ENCODE results near the gene ALDH1A2.

The ALDH1A2 gene

DNA sequence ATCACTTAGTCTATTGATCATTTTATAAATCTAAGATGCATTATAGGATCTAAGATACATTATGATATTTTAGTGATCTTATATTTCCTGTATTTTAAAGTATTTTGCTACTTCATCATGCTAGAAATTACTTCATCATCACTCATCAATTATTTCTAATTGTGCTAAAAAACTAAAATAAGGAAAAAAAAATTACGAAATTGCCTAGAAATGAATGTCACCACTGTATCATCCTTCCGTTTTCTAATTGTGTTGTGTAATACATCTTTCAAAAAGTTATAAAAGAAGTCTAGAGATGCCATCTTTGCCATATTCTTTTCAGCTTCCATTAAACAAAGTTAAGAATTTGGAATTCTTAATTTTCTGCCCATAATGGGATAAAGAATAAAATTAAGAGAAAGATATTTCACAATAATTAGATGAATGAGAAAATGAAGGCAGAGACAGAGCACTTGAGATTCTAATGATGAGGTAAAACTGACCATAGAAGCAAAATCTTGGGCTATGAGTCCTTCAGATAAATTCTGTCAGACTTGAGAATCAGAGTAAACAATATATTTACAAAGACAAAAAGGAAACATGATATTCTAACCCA lies 48.8 kb downstream of the ALDH1A2 start:
- no peak overlapping the region for H3K4me3 ChIP-seq (ENCODE audit: low read depth, low read length)
- ChIA-PET POLR2A (no interaction called here), CTCF (no interaction called here)
- no peak overlapping the region for H3K27ac ChIP-seq (ENCODE audit: extremely low read depth, low read depth, low read length)
- 0 out of 2 replicates have a peak, but pooled peaks cover 2% of the 10 kb centered on the region for H3K4me1 ChIP-seq (ENCODE audit: control insufficient read depth, insufficient read depth, low read length)
- H3K36me3 ChIP-seq (ENCODE audit: control insufficient read depth in 2 of 2, insufficient read depth in 1 of 2, low read length in 2 of 2), result no peaks in the 10 kb centered on the region
- no peaks in the 10 kb centered on the region for H3K9me3 ChIP-seq (ENCODE audit: control insufficient read depth, insufficient read depth, low read depth, low read length)
- TF ChIP-seq ZNF202 (tag by site-specific recombination; IDR thresholded peaks at IDR 0.05; ENCODE audit: borderline replicate concordance) (no peak), ZNF792 (tag by site-specific recombination; IDR thresholded peaks at IDR 0.05) (no peak), ZFP41 (tag by site-specific recombination; IDR thresholded peaks at IDR 0.05; ENCODE audit: borderline replicate concordance) (no peak), TCF7L2 (IDR thresholded peaks at IDR 0.05; ENCODE audit: borderline replicate concordance, low read depth, low read length) (no peak), KLF8 (tag by site-specific recombination; IDR thresholded peaks at IDR 0.05) (no peak), ZNF266 (tag by site-specific recombination; IDR thresholded peaks at IDR 0.05; ENCODE audit: low read depth) (no peak), ATF2 (tag by site-specific recombination; IDR thresholded peaks at IDR 0.05; ENCODE audit: low read depth) (no peak), ZNF350 (tag by site-specific recombination; IDR thresholded peaks at IDR 0.05) (no peak), ZNF658 (tag by site-specific recombination; IDR thresholded peaks at IDR 0.05) (no peak), ZFHX2 (tag by site-specific recombination; conservative IDR thresholded peaks at IDR 0.05) (no peak), ZNF184 (tag by site-specific recombination; IDR thresholded peaks at IDR 0.05) (no peak), REST (tag by site-specific recombination; IDR thresholded peaks at IDR 0.05) (no peak), ZNF211 (tag by site-specific recombination; IDR thresholded peaks at IDR 0.05; ENCODE audit: low read depth) (no peak)
- TF ChIP-seq, protein P1, sequence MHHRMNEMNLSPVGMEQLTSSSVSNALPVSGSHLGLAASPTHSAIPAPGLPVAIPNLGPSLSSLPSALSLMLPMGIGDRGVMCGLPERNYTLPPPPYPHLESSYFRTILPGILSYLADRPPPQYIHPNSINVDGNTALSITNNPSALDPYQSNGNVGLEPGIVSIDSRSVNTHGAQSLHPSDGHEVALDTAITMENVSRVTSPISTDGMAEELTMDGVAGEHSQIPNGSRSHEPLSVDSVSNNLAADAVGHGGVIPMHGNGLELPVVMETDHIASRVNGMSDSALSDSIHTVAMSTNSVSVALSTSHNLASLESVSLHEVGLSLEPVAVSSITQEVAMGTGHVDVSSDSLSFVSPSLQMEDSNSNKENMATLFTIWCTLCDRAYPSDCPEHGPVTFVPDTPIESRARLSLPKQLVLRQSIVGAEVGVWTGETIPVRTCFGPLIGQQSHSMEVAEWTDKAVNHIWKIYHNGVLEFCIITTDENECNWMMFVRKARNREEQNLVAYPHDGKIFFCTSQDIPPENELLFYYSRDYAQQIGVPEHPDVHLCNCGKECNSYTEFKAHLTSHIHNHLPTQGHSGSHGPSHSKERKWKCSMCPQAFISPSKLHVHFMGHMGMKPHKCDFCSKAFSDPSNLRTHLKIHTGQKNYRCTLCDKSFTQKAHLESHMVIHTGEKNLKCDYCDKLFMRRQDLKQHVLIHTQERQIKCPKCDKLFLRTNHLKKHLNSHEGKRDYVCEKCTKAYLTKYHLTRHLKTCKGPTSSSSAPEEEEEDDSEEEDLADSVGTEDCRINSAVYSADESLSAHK (tag by site-specific recombination; IDR thresholded peaks at IDR 0.05), result no peak

GRCh38 chr15:58015565-58015964 lies 49.9 kb downstream of the ALDH1A2 start:
- H3K9me3 ChIP-seq (ENCODE audit: control insufficient read depth, insufficient read depth, low read depth, low read length), result no peaks in the 10 kb centered on the region
- H3K27ac ChIP-seq (ENCODE audit: extremely low read depth, low read depth, low read length), result no peak overlapping the region
- peaks cover 5% of the 10 kb centered on the region; the same call in 1 of the 2 replicates for H3K4me1 ChIP-seq (ENCODE audit: control insufficient read depth, insufficient read depth, low read length)
- H3K36me3 ChIP-seq (ENCODE audit: control insufficient read depth in 2 of 2, insufficient read depth in 1 of 2, low read length in 2 of 2), result no peaks in the 10 kb centered on the region
- TF ChIP-seq ZNF140 (tag by site-specific recombination; IDR thresholded peaks at IDR 0.05) (no peak), ZNF157 (tag by site-specific recombination; IDR thresholded peaks at IDR 0.05) (no peak), ZNF785 (tag by site-specific recombination; IDR thresholded peaks at IDR 0.05) (no peak)
- ChIA-PET CTCF (no interaction called here), POLR2A (no interaction called here)
- no peak overlapping the region for H3K4me3 ChIP-seq (ENCODE audit: low read depth, low read length)
